ENCODE measurements around the gene DOCK6.

The DOCK6 gene

GRCh38 chr19:11230621-11231386, 31.5 kb downstream of the DOCK6 start:
- no peak overlapping the region for H3K27ac ChIP-seq
- TF ChIP-seq ZFX (IDR thresholded peaks at IDR 0.05; ENCODE audit: borderline replicate concordance), result no peak
- TF ChIP-seq, protein P1, sequence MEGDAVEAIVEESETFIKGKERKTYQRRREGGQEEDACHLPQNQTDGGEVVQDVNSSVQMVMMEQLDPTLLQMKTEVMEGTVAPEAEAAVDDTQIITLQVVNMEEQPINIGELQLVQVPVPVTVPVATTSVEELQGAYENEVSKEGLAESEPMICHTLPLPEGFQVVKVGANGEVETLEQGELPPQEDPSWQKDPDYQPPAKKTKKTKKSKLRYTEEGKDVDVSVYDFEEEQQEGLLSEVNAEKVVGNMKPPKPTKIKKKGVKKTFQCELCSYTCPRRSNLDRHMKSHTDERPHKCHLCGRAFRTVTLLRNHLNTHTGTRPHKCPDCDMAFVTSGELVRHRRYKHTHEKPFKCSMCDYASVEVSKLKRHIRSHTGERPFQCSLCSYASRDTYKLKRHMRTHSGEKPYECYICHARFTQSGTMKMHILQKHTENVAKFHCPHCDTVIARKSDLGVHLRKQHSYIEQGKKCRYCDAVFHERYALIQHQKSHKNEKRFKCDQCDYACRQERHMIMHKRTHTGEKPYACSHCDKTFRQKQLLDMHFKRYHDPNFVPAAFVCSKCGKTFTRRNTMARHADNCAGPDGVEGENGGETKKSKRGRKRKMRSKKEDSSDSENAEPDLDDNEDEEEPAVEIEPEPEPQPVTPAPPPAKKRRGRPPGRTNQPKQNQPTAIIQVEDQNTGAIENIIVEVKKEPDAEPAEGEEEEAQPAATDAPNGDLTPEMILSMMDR (IDR thresholded peaks at IDR 0.05), result no peak

GRCh38 chr19:11227195-11227886, 35.0 kb downstream of the DOCK6 start:
- TF ChIP-seq, protein P1 (IDR thresholded peaks at IDR 0.05), result peak; percentile 71
- no peak for TF ChIP-seq ZFX (IDR thresholded peaks at IDR 0.05; ENCODE audit: borderline replicate concordance)
- H3K27ac ChIP-seq, result no peak overlapping the region

DNA sequence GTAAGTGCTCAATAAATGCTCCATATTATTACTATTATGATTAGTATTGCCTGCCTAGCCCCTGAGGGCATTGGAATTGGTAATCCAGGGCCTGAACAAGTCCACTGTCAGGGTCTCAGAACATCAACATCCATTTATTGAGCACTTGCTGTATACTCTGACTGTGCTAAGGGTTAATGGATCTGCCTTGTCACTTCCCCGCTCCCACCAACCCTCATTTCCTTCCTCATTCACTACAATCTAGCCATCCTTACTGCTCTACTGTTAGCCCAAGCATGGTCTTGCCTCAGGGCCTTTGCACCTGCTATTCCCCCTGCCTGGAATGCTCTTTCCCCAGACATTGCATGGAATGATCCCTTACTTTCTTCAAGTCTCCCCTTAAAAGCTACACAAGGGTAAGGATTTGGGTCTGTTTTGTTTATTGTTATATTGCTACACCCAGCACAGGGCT, 35.6 kb downstream of the DOCK6 start:
- no peak for TF ChIP-seq ZFX (IDR thresholded peaks at IDR 0.05; ENCODE audit: borderline replicate concordance)
- TF ChIP-seq, protein P1 (IDR thresholded peaks at IDR 0.05), result no peak

DNA sequence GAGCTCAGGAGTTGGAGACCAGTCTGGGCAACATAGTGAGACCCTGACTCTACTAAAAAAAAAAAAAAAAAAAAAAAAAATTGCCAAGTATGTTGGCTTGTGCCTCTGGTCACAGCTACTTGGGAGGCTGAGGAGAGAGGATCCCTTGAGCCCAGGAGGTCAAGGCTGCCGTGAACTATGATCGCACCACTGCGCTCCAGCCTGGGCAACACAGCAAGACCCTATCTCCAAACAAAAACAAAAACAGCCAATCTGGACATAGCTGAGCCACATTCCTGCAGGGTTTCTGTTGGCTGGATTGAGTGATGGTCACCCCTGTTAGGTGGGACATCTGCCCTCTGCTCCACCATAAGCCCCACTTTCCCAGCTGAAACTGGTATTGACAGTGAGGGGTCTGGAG, 36.5 kb downstream of the DOCK6 start:
- TF ChIP-seq ZFX (IDR thresholded peaks at IDR 0.05; ENCODE audit: borderline replicate concordance), result no peak
- TF ChIP-seq, protein P1 (IDR thresholded peaks at IDR 0.05), result no peak

More for the DNA sequence above, 35.6 kb downstream of the DOCK6 start:
- H3K27ac ChIP-seq, result no peak overlapping the region

DNA sequence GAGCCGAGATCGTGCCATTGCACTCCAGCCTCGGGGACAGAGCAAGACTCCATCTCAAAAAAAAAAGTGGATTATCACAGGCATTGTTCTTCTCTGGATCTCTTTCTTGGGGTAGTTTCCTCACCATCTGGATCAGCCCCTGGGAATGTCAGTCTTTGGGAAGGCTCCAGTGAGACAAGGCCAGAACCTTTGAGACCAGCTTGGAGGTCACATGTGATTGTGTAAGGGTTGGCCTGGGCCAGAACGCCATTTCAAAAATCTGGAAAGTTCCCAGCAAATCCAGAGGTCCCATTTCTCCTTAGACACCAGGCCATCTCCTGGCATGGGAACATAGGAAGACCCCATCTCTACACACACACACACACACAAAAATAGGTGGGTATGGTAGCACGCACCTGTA, 37.2 kb downstream of the DOCK6 start:
- TF ChIP-seq, protein P1 (IDR thresholded peaks at IDR 0.05), result no peak
- no peak for TF ChIP-seq ZFX (IDR thresholded peaks at IDR 0.05; ENCODE audit: borderline replicate concordance)
- no peak overlapping the region for H3K27ac ChIP-seq

More for the DNA sequence above, 36.5 kb downstream of the DOCK6 start:
- no peak overlapping the region for H3K27ac ChIP-seq

DNA sequence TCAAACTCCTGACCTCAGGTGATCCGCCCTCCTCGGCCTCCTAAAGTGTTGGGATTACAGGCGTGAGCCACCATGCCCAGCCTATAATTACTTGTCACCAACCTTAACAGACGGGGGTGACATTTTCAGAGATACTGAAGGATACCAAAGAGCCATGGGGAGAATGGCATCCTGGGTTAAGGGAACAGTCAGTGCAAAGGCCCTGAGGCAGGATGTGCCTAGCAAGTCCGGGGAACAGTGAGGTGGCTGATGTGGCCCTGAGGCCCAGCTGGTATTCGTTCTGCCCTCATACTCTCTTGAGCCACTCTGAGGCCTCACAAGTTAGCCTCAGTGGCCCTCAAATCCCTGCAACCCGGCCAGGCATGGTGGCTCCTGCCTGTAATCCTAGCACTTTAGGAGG, 37.9 kb downstream of the DOCK6 start:
- TF ChIP-seq, protein P1 (IDR thresholded peaks at IDR 0.05), result no peak
- H3K27ac ChIP-seq, result no peak overlapping the region

DNA sequence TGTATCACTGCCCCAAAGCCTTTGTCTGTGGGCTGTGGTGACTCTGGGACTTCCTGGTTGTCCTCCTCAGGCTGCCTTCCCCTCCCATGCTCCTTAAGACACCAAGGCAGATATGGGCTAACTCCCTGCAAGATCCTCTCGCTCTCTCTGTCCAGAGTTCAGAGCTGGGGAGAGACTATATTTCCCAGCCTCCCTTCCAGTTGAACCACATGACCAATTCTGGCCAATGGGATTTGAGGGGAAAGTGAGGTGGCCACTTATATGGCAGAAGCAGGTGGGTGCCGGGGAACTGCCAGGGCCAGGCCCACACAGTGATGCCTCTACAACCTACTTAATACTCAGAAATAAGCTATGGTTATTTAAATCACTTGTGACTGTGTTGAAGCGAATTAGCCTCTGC, 39.1 kb downstream of the DOCK6 start:
- TF ChIP-seq, protein P1 (IDR thresholded peaks at IDR 0.05), result no peak
- TF ChIP-seq ZFX (IDR thresholded peaks at IDR 0.05; ENCODE audit: borderline replicate concordance), result no peak
- H3K27ac ChIP-seq, result no peak overlapping the region

All from 22Rv1 (cell line).